ENCODE measurements around the gene RBM26. TPM values are rescaled to one million over a fixed set of nuclear protein-coding genes. Genes with fewer than 3 reads are reported as not detected.

RBM26 gene
- total RNA-seq, 1 donor from 2014 or later: 44.0 TPM

DNA sequence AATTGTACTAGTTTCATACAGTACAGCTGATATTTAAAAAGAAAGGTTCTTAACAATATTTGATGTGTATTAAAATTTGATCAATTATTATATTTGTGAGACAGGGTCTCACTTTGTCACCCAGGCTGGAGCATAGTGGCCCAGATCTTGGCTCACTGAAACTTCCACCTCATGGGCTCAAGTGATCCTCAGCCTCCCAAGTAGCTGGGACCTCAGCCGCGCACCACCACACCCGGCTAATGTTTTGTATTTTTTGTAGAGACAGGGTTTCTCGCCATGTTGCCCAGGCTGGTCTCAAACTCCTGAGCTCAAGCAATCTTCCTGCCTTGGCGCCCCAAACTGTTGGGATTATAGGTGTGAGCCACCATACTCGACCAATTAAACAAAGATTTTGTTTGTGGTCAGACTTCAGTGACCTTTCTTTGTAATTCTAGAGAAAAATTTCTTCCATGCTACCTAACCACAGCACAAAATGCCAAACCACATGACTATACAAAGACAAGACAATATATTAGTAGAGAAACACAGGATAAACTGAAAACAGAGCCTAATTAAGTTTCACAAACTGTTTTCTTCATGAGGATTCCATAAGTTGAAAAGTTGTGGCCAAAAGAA lies 59.6 kb downstream of the RBM26 start:
- no peaks in the 10 kb centered on the region for H3K9me3 ChIP-seq
- DNase-seq (no peak), ATAC-seq (no peak)
- intact Hi-C loops (cut with DNase I): no loop called here
- no peaks in the 10 kb centered on the region for H3K4me1 ChIP-seq
- no peak for TF ChIP-seq CTCF (IDR thresholded peaks at IDR 0.05)
- H3K27me3 ChIP-seq (ENCODE audit: low read depth): no peaks in the 10 kb centered on the region
- no peak overlapping the region for H3K27ac ChIP-seq
- H3K36me3 ChIP-seq: peaks cover 75% of the 10 kb centered on the region
- H3K4me3 ChIP-seq: no peak overlapping the region

GRCh38 chr13:79341202-79341601 lies 64.9 kb downstream of the RBM26 start:
- no peak for TF ChIP-seq CTCF (IDR thresholded peaks at IDR 0.05)
- H3K27ac ChIP-seq: no peak overlapping the region
- H3K4me3 ChIP-seq: no peak overlapping the region
- ATAC-seq (no peak), DNase-seq (no peak)
- H3K4me1 ChIP-seq: no peaks in the 10 kb centered on the region
- intact Hi-C loops (cut with DNase I): no loop called here
- peaks cover 94% of the 10 kb centered on the region for H3K36me3 ChIP-seq
- no peaks in the 10 kb centered on the region for H3K27me3 ChIP-seq (ENCODE audit: low read depth)
- no peaks in the 10 kb centered on the region for H3K9me3 ChIP-seq

GRCh38 chr13:79340490-79340889 lies 65.6 kb downstream of the RBM26 start:
- no peak overlapping the region for H3K27ac ChIP-seq
- TF ChIP-seq CTCF (IDR thresholded peaks at IDR 0.05): no peak
- H3K4me1 ChIP-seq: no peaks in the 10 kb centered on the region
- intact Hi-C loops (cut with DNase I): no loop called here
- DNase-seq (no peak), ATAC-seq (no peak)
- H3K36me3 ChIP-seq: peaks cover 94% of the 10 kb centered on the region
- H3K27me3 ChIP-seq (ENCODE audit: low read depth): no peaks in the 10 kb centered on the region
- H3K4me3 ChIP-seq: no peak overlapping the region
- H3K9me3 ChIP-seq: no peaks in the 10 kb centered on the region

GRCh38 chr13:79338343-79338742 lies 67.7 kb downstream of the RBM26 start:
- Histone ChIP-seq H3K9me3 (no peaks in the 10 kb centered on the region), H3K4me1 (no peaks in the 10 kb centered on the region), H3K36me3 (peaks cover 97% of the 10 kb centered on the region), H3K4me3 (no peak overlapping the region), H3K27me3 (ENCODE audit: low read depth) (no peaks in the 10 kb centered on the region), H3K27ac (no peak overlapping the region)
- no peak for ATAC-seq
- intact Hi-C loops (cut with DNase I): no loop called here
- no peak for TF ChIP-seq CTCF (IDR thresholded peaks at IDR 0.05)
- DNase-seq: no peak

DNA sequence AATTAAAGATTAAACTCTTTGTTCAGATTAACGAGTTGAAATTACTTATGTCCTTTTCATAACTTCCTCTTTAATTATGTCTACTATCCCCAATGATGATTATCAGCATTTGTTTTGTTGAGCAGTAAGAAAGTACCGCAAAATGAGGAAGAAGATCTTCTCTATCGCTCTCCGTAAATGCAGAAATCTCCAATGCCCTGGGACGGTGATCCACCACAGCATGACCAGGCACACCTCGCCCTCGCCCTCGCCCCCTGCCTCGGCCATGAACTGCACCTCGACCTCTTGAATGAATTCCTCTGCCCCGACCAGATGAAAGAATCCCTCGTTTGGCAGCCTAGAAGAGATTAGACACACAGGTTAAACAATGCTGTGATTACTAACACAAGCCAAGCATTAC lies 69.1 kb downstream of the RBM26 start:
- Histone ChIP-seq H3K27me3 (ENCODE audit: low read depth) (no peaks in the 10 kb centered on the region), H3K9me3 (no peaks in the 10 kb centered on the region), H3K36me3 (peaks cover 91% of the 10 kb centered on the region), H3K4me1 (no peaks in the 10 kb centered on the region), H3K27ac (no peak overlapping the region), H3K4me3 (no peak overlapping the region)
- no peak for TF ChIP-seq CTCF (IDR thresholded peaks at IDR 0.05)
- intact Hi-C loops (cut with DNase I): no loop called here
- DNase-seq (no peak), ATAC-seq (no peak)
